ENCODE data around the gene SFSWAP. TPM values are rescaled to one million over a fixed set of nuclear protein-coding genes. Genes with fewer than 3 reads are reported as not detected.

Gene SFSWAP
- total and polyA plus RNA-seq, 7 donors = 10.8 to 42.9 (median 27.8) TPM

- Histone ChIP-seq H3K4me3 (no peak overlapping the region), H3K36me3 (peaks cover 13 to 68% (median 27%) of the 10 kb centered on the region in 4 donors), H3K27me3 (no peaks in the 10 kb centered on the region), H3K4me1 (peaks cover 0 to 15% (median 2%) of the 10 kb centered on the region in 4 donors), H3K27ac (no peak overlapping the region), H3K9me3 (no peaks in the 10 kb centered on the region)
- WGBS, 2 donors = 97 to 98% methylated on average over 23 of the region's 23 CpGs
- no peak for TF ChIP-seq EP300 (IDR thresholded peaks at IDR 0.05)
- TF ChIP-seq POLR2A (IDR thresholded peaks at IDR 0.05) = no peak
- TF ChIP-seq, protein P1, sequence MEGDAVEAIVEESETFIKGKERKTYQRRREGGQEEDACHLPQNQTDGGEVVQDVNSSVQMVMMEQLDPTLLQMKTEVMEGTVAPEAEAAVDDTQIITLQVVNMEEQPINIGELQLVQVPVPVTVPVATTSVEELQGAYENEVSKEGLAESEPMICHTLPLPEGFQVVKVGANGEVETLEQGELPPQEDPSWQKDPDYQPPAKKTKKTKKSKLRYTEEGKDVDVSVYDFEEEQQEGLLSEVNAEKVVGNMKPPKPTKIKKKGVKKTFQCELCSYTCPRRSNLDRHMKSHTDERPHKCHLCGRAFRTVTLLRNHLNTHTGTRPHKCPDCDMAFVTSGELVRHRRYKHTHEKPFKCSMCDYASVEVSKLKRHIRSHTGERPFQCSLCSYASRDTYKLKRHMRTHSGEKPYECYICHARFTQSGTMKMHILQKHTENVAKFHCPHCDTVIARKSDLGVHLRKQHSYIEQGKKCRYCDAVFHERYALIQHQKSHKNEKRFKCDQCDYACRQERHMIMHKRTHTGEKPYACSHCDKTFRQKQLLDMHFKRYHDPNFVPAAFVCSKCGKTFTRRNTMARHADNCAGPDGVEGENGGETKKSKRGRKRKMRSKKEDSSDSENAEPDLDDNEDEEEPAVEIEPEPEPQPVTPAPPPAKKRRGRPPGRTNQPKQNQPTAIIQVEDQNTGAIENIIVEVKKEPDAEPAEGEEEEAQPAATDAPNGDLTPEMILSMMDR (IDR thresholded peaks at IDR 0.05) = no peak
- TF ChIP-seq POLR2AphosphoS5 (IDR thresholded peaks at IDR 0.05) = no peak
- intact Hi-C loops (cut with DNase I) = no loop called here
- DNase-seq = no peak
Measured at GRCh38 chr12:131779027-131779426, 68.1 kb downstream of the SFSWAP start.

DNA sequence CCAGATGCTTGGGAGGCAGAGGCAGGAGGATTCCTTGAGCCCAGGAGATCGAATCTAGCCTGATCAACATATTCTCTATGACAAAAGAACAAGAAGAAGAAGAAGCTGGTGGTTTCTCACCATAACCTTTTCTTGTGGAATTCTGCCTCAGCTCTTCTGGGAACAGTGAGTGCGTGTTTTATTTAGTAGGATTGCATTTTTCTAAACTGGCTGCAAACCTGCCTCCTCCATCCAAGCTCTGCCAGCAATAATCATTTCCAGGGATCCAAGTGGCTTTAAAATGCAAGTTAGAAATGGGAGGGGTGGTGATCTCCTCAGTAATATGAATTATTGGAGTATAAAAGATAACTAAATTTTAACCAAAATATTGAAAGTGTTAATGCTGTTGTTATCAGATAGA lies 71.2 kb downstream of the SFSWAP start:
- 97 to 98% methylated on average over 2 of the region's 2 CpGs for WGBS, 2 donors

DNA sequence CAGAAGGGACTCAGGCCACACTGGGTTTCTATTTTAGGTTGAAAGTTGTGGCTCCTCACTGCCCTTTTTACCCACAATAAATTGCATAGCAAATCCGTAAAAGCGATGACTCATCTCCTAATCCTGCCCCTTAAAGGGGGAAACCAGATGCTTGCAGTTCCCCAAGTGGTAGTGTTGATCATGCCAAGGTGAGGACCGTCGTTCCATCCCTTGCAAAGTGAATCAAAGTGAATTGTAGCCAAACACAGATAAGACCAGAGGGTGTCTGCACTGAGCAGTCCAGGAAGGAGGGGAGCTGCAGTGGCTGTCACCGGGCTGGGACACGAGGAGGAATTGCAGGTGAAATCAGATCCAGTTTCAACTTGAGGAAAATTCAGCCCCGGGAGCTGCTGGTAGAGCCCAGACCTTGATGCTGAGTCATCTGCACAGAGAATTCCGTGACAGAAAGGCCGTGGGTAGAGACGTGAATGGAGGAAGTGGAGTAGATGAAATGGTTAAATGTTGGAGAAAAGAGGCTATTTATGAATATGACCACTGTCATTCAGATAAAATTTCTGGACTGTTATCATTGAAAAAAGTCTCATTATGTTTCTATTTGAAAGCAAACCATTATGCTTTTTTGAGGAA lies 73.1 kb downstream of the SFSWAP start:
- 53 to 85% methylated on average over 10 of the region's 10 CpGs for WGBS, 2 donors
- Histone ChIP-seq H3K27me3 (no peaks in the 10 kb centered on the region), H3K4me1 (peaks cover 0 to 6% (median 3%) of the 10 kb centered on the region in 4 donors), H3K27ac (peak overlapping the region in 1 of 4 donors; percentile 42), H3K4me3 (no peak overlapping the region), H3K36me3 (peaks cover 25 to 78% (median 32%) of the 10 kb centered on the region in 4 donors), H3K9me3 (no peaks in the 10 kb centered on the region)
- intact Hi-C loops (cut with DNase I) = no loop called here
- TF ChIP-seq POLR2AphosphoS5 (IDR thresholded peaks at IDR 0.05) = no peak
- TF ChIP-seq, protein P1 (IDR thresholded peaks at IDR 0.05) = no peak
- TF ChIP-seq POLR2A (IDR thresholded peaks at IDR 0.05) = no peak
- TF ChIP-seq EP300 (IDR thresholded peaks at IDR 0.05) = no peak
- peak; percentile 32 for DNase-seq

More for the DNA sequence above, 71.2 kb downstream of the SFSWAP start:
- Histone ChIP-seq H3K4me3 (no peak overlapping the region), H3K9me3 (no peaks in the 10 kb centered on the region), H3K4me1 (peaks cover 0 to 6% (median 3%) of the 10 kb centered on the region in 4 donors), H3K27ac (no peak overlapping the region), H3K36me3 (peaks cover 17 to 77% (median 30%) of the 10 kb centered on the region in 4 donors), H3K27me3 (no peaks in the 10 kb centered on the region)
- intact Hi-C loops (cut with DNase I) = no loop called here
- no peak for DNase-seq
- TF ChIP-seq, protein P1 (IDR thresholded peaks at IDR 0.05) = no peak
- no peak for TF ChIP-seq POLR2AphosphoS5 (IDR thresholded peaks at IDR 0.05)

DNA sequence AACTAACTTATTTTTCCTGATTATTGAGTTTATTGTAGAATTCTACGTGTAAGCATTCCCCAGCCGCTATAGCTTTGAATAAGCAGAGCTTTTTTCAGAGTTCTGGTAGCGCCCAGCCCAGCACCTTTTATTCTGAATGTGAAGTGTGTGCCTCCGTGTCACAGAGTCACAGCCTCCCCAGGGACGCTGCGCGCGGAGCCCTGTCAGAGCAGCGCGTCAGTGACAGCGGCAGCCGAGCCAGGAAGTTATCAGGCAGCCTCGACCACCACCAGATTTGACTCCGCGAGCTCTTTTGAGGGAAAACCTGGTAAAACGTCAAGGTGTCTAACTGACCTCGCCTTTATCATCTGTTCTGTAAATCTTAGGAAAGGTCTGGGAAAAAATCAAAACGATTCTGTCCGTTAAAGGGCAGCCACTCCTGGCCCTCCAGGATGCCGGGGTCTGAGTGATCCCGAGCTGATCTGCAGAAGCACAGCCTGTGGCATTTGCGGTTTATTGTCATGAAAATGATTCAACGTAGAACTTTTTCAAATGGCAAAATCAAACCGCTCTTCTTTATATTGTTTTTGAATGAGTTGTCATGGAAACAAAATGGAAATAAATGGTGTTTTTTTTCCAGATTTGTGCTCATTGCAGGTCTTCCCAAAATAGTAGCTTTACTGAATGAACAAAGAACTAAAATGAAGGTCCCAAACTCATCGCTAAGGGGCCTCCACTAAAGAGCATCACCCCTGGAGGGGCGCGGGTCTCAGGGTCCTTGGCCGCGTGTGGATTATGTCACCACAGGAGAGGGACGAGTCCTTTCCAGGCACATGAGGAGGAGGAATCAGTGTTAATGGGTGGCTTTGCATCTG lies 74.2 kb downstream of the SFSWAP start:
- peak; percentile 53 for DNase-seq
- Histone ChIP-seq H3K36me3 (peaks cover 25 to 78% (median 30%) of the 10 kb centered on the region in 4 donors), H3K27ac (no peak overlapping the region), H3K9me3 (no peaks in the 10 kb centered on the region), H3K4me3 (no peak overlapping the region), H3K4me1 (peaks cover 0 to 6% (median 3%) of the 10 kb centered on the region in 4 donors), H3K27me3 (no peaks in the 10 kb centered on the region)
- TF ChIP-seq POLR2A (IDR thresholded peaks at IDR 0.05) (no peak), EP300 (IDR thresholded peaks at IDR 0.05) (no peak), POLR2AphosphoS5 (IDR thresholded peaks at IDR 0.05) (no peak)
- TF ChIP-seq, protein P1 (IDR thresholded peaks at IDR 0.05) = no peak
- 92 to 93% methylated on average over 30 of the region's 30 CpGs for WGBS, 2 donors
- intact Hi-C loops (cut with DNase I) = no loop called here

Measured in sigmoid colon (tissue), 7 donors.